HepG2 (cell line): ENCODE data around the gene GPC6. TPM values are rescaled to one million over a fixed set of nuclear protein-coding genes. Genes with fewer than 3 reads are reported as not detected.

ENCODE experiments used
- ATAC-seq: fragments of 200-7000 bp; cut with Tn5 transposase; 3 replicates; pipeline ENCODE4 v1.9.1; 2020; ENCODE audit warnings: mild to moderate bottlenecking, moderate library complexity
- BruUV-seq: library from RNA; stranded (reverse); fragments of 400-500 nt; replicated peaks from 2 replicates; lab custom pipeline; 2021; lab: Mats Ljungman, UMichigan
- CTCF ChIA-PET: fragments of 300-600 bp; formaldehyde crosslinking; extraction: SDS; loops from one replicate; lab custom pipeline; 2021; ENCODE audit warnings: low total read pairs, inconsistent platforms, low intra/inter-chr PET ratio; lab: Yijun Ruan, JAX
- POLR2A ChIA-PET: fragments of 350-600 bp; sonication (Branson Sonifier 250); formaldehyde crosslinking; loops from one replicate; lab custom pipeline; 2020; ENCODE audit warnings: antibody characterized with exemption, inconsistent platforms; lab: Yijun Ruan, JAX
- DNase-seq: peaks from one replicate; pipeline ENCODE4 v3.0.0-alpha.2; 2015; ENCODE audit warnings: low spot score
- FAIRE-seq: peaks from 3 replicates; lab custom pipeline; 2011; peaks lifted over from hg19 to GRCh38; lab: Jason Lieb, UNC
- H2AFZ ChIP-seq: one replicate; pipeline ENCODE4 v1.6.1; 2011; ENCODE audit warnings: low read length, inconsistent platforms
- H3K27ac ChIP-seq: fragments of 300-600 bp; 3 replicates; pipeline ENCODE4 v1.8.0; 2011; ENCODE audit warnings: mixed run types, mild to moderate bottlenecking, mixed read lengths, low read length, inconsistent platforms; ENCODE audit not compliant: insufficient read depth; ENCODE audit errors: extremely low read length
- H3K27me3 ChIP-seq, 2 experiments: fragments of 200-600 bp in 1 of 2; 2 replicates in 1 of 2; 3 replicates in 1 of 2; pipeline versions ENCODE4 v1.6.0 to v1.8.0; 2011; ENCODE audit warnings: low read length in 2 of 2, mild to moderate bottlenecking in 2 of 2, moderate library complexity in 2 of 2, inconsistent platforms in 1 of 2; ENCODE audit not compliant: insufficient read depth in 2 of 2, control insufficient read depth in 1 of 2
- H3K36me3 ChIP-seq, 2 experiments: fragments of 200-600 bp in 1 of 2; replicated peaks in 1 of 2; 2 replicates in 1 of 2; 3 replicates in 1 of 2; pipeline versions ENCODE4 v1.5.1 to v1.8.0; 2011; ENCODE audit warnings: low read length in 2 of 2, inconsistent platforms in 1 of 2; ENCODE audit not compliant: insufficient read depth in 2 of 2, control insufficient read depth in 1 of 2
- H3K4me1 ChIP-seq: 2 replicates; pipeline ENCODE4 v1.5.1; 2012; ENCODE audit warnings: low read length, inconsistent platforms; ENCODE audit not compliant: insufficient read depth
- H3K4me2 ChIP-seq: 2 replicates; pipeline ENCODE4 v1.6.0; 2011; ENCODE audit warnings: low read depth, low read length, inconsistent platforms
- H3K4me3 ChIP-seq, 3 experiments: fragments of 200-600 bp in 1 of 3; sonication (generic), shearing (Covaris generic) in 1 of 3; replicated peaks in 1 of 3; 2 replicates each; pipeline ENCODE4 v1.5.1; 2011 to 2016; ENCODE audit warnings: low read length in 3 of 3, inconsistent platforms in 2 of 3, low read depth in 2 of 3, mild to moderate bottlenecking in 2 of 3, control low read depth in 1 of 3, mixed read lengths in 1 of 3; ENCODE audit not compliant: insufficient read depth in 1 of 3
- H3K79me2 ChIP-seq: one replicate; pipeline ENCODE4 v1.6.1; 2011; ENCODE audit warnings: low read length, inconsistent platforms; ENCODE audit not compliant: insufficient read depth
- H3K9ac ChIP-seq: 2 replicates; pipeline ENCODE4 v1.6.0; 2011; ENCODE audit warnings: mild to moderate bottlenecking, low read depth, low read length, inconsistent platforms; ENCODE audit not compliant: insufficient read depth
- H3K9me3 ChIP-seq: 2 replicates; pipeline ENCODE4 v1.5.1; 2012; ENCODE audit warnings: mild to moderate bottlenecking, low read length
- H4K20me1 ChIP-seq: 2 replicates; pipeline ENCODE4 v1.6.0; 2011; ENCODE audit warnings: inconsistent platforms, mild to moderate bottlenecking, low read length, moderate library complexity; ENCODE audit not compliant: insufficient read depth
- KLF15 ChIP-seq: sonication (generic); formaldehyde crosslinking; IDR thresholded peaks from 2 replicates; pipeline ENCODE4 v1.8.1; 2023; ENCODE audit warnings: borderline replicate concordance, mild to moderate bottlenecking, inconsistent platforms, missing genetic modification reagents, mixed read lengths
- NFE2L2 ChIP-seq: fragments of 150-350 bp; IDR thresholded peaks from 2 replicates; pipeline ENCODE4 v1.6.1; 2014; ENCODE audit warnings: low read length
- TAF15 ChIP-seq: fragments of 200-400 bp; formaldehyde crosslinking; IDR thresholded peaks from one replicate; pipeline ENCODE4 v1.6.1; 2018; ENCODE audit warnings: mild to moderate bottlenecking, low read depth, low read length; ENCODE audit not compliant: poor library complexity, severe bottlenecking
- ZNF501 ChIP-seq: sonication (generic); formaldehyde crosslinking; IDR thresholded peaks from 2 replicates; pipeline ENCODE4 v1.5.1; 2020; ENCODE audit warnings: mild to moderate bottlenecking, moderate library complexity, missing genetic modification reagents
- ZNF674 ChIP-seq: sonication (generic); formaldehyde crosslinking; IDR thresholded peaks from 2 replicates; pipeline ENCODE4 v1.5.0; 2020; ENCODE audit warnings: low read depth, mild to moderate bottlenecking, missing genetic modification reagents
- ZNF768 ChIP-seq: sonication (generic); formaldehyde crosslinking; IDR thresholded peaks from 2 replicates; pipeline ENCODE4 v1.4.0; 2020; ENCODE audit warnings: missing genetic modification reagents
- WGBS: methylation state at CpG from one replicate; pipeline ENCODE4 v1.1.6; 2017; ENCODE audit warnings: low lambda C conversion rate; 5-methylcytosine and 5-hydroxymethylcytosine counted together
- in situ Hi-C: cut with HindIII; loops from 2 replicates; pipeline ENCODE4 v1.10.0; 2017; ENCODE audit warnings: low pct_unique_long_range_greater_than_20kb; ENCODE audit not compliant: extremely low pct_ligation_motif_present
- intact Hi-C: fragments of 100-400 bp; cut with micrococcal nuclease; formaldehyde crosslinking; loops from one replicate; pipeline ENCODE4 v1.10.0; 2022; ENCODE audit not compliant: unreplicated experiment
- polyA plus RNA-seq, 8 experiments: library from polyadenylated mRNA; depleted of rRNA in 3 of 8; stranded (reverse) in 7 of 8; unstranded in 1 of 8; fragments of >200 nt; fragmentation: Illumina TruSeq in 4 of 8; extraction: Trizol in 4 of 8; gene quantifications; 2 replicates each; pipeline versions ENCODE4 v1.2.1 to v1.2.3, GENCODE V29; 2011 to 2016; ENCODE audit warnings: low read depth in 4 of 8, missing spikeins in 1 of 8, mixed read lengths in 1 of 8; ENCODE audit not compliant: insufficient read depth in 1 of 8
- total RNA-seq, 5 experiments: library from RNA; depleted of rRNA; stranded (reverse); fragments of >200 nt; fragmentation: Illumina TruSeq; extraction: Trizol; gene quantifications; 2 replicates each; pipeline ENCODE4 v1.2.3, GENCODE V29; 2016; ENCODE audit warnings: low read depth in 1 of 5
- TF ChIP-seq, protein P1 (sequence below): sonication (generic); formaldehyde crosslinking; conservative IDR thresholded peaks from 2 replicates; pipeline ENCODE4 v1.8.0; 2022; ENCODE audit warnings: missing genetic modification reagents
- TF ChIP-seq, protein P2 (sequence below): IDR thresholded peaks from 2 replicates; pipeline ENCODE4 v1.6.1; 2016; ENCODE audit warnings: low read depth, control low read depth
- TF ChIP-seq, protein P3 (sequence below): conservative IDR thresholded peaks from 2 replicates; pipeline ENCODE4 v1.6.1; 2018; ENCODE audit warnings: missing genetic modification reagents
- TF ChIP-seq, protein P4 (sequence below): sonication (generic); formaldehyde crosslinking; IDR thresholded peaks from one replicate; pipeline ENCODE4 v1.5.1; 2020; ENCODE audit warnings: mild to moderate bottlenecking, missing genetic modification reagents; ENCODE audit errors: not compliant biosample characterization

Gene GPC6
- total and polyA plus RNA-seq, 2 of the 13 experiments (the other 11 are each of a cell fraction or from before 2014, with no cell fraction given), result 24.5 to 33.9 TPM

DNA sequence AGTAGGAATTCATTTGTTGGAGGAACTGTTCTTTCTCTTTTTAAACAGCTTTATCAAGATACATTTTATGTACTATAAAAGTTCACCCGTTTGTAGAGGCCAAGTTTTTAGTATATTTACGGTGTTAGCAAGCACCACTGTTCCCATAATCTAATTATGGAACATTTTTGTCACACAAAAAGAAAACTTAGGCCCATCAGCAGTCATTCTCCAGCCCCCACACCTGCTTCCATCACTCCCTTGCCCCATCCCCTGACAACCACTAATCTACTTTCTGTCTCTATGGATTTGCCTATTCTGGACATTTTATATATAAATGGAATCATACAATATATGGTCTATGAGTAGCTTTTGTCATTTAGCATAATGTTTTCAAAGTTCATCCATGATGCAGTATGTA lies 787.9 kb downstream of the GPC6 start (continued):
- TF ChIP-seq, protein P1, sequence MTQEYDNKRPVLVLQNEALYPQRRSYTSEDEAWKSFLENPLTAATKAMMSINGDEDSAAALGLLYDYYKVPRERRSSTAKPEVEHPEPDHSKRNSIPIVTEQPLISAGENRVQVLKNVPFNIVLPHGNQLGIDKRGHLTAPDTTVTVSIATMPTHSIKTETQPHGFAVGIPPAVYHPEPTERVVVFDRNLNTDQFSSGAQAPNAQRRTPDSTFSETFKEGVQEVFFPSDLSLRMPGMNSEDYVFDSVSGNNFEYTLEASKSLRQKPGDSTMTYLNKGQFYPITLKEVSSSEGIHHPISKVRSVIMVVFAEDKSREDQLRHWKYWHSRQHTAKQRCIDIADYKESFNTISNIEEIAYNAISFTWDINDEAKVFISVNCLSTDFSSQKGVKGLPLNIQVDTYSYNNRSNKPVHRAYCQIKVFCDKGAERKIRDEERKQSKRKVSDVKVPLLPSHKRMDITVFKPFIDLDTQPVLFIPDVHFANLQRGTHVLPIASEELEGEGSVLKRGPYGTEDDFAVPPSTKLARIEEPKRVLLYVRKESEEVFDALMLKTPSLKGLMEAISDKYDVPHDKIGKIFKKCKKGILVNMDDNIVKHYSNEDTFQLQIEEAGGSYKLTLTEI (CRISPR knock-in tag), result no peak
- TF ChIP-seq ZNF501 (CRISPR knock-in tag) (no peak), TAF15 (no peak), NFE2L2 (no peak), ZNF768 (CRISPR knock-in tag) (no peak), KLF15 (CRISPR knock-in tag) (no peak)

DNA sequence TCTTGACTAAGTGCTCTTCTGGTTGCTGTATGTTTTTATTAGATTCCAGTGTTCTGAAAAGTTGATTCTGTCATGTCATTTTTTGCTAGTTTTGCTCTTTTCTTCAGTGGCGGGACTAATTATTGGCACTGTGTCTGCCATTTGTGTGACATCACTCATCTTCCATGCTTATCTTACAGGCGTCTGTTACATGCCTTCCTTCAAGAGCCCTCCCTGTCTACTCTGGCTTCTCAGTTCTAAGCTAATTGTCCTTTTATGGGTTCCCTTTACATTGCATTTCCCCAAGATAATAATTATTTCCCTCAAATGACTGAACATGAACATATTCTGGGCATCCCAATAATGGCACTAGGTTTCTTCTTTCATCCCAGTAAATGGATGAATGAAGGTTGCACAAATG lies 793.8 kb downstream of the GPC6 start:
- no peaks in the 10 kb centered on the region for H3K36me3 ChIP-seq
- in situ Hi-C loops (no loop called here), intact Hi-C loops (no loop called here)
- no peak overlapping the region for H3K4me2 ChIP-seq
- H2AFZ ChIP-seq, result no peak overlapping the region
- H3K4me1 ChIP-seq, result no peaks in the 10 kb centered on the region
- WGBS, result 89% methylated on average over 2 of the region's 2 CpGs
- H3K9me3 ChIP-seq, result no peaks in the 10 kb centered on the region
- no peak overlapping the region for H3K27ac ChIP-seq
- ATAC-seq, result no peak
- H4K20me1 ChIP-seq, result no peaks in the 10 kb centered on the region
- BruUV-seq, result no TSS peak
- no peak overlapping the region for H3K9ac ChIP-seq
- CTCF ChIA-PET, result no interaction called here
- POLR2A ChIA-PET, result no interaction called here
- DNase-seq, result no peak
- H3K27me3 ChIP-seq, result no peaks in the 10 kb centered on the region
- no peak for FAIRE-seq
- no peak overlapping the region for H3K4me3 ChIP-seq
- H3K79me2 ChIP-seq, result no peaks in the 10 kb centered on the region
- no peak for TF ChIP-seq ZNF674 (CRISPR knock-in tag)
- TF ChIP-seq, protein P2, sequence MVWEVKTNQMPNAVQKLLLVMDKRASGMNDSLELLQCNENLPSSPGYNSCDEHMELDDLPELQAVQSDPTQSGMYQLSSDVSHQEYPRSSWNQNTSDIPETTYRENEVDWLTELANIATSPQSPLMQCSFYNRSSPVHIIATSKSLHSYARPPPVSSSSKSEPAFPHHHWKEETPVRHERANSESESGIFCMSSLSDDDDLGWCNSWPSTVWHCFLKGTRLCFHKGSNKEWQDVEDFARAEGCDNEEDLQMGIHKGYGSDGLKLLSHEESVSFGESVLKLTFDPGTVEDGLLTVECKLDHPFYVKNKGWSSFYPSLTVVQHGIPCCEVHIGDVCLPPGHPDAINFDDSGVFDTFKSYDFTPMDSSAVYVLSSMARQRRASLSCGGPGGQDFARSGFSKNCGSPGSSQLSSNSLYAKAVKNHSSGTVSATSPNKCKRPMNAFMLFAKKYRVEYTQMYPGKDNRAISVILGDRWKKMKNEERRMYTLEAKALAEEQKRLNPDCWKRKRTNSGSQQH (CRISPR knock-in tag), result no peak
- TF ChIP-seq, protein P3, sequence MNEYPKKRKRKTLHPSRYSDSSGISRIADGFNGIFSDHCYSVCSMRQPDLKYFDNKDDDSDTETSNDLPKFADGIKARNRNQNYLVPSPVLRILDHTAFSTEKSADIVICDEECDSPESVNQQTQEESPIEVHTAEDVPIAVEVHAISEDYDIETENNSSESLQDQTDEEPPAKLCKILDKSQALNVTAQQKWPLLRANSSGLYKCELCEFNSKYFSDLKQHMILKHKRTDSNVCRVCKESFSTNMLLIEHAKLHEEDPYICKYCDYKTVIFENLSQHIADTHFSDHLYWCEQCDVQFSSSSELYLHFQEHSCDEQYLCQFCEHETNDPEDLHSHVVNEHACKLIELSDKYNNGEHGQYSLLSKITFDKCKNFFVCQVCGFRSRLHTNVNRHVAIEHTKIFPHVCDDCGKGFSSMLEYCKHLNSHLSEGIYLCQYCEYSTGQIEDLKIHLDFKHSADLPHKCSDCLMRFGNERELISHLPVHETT (CRISPR knock-in tag), result no peak
- TF ChIP-seq, protein P4, sequence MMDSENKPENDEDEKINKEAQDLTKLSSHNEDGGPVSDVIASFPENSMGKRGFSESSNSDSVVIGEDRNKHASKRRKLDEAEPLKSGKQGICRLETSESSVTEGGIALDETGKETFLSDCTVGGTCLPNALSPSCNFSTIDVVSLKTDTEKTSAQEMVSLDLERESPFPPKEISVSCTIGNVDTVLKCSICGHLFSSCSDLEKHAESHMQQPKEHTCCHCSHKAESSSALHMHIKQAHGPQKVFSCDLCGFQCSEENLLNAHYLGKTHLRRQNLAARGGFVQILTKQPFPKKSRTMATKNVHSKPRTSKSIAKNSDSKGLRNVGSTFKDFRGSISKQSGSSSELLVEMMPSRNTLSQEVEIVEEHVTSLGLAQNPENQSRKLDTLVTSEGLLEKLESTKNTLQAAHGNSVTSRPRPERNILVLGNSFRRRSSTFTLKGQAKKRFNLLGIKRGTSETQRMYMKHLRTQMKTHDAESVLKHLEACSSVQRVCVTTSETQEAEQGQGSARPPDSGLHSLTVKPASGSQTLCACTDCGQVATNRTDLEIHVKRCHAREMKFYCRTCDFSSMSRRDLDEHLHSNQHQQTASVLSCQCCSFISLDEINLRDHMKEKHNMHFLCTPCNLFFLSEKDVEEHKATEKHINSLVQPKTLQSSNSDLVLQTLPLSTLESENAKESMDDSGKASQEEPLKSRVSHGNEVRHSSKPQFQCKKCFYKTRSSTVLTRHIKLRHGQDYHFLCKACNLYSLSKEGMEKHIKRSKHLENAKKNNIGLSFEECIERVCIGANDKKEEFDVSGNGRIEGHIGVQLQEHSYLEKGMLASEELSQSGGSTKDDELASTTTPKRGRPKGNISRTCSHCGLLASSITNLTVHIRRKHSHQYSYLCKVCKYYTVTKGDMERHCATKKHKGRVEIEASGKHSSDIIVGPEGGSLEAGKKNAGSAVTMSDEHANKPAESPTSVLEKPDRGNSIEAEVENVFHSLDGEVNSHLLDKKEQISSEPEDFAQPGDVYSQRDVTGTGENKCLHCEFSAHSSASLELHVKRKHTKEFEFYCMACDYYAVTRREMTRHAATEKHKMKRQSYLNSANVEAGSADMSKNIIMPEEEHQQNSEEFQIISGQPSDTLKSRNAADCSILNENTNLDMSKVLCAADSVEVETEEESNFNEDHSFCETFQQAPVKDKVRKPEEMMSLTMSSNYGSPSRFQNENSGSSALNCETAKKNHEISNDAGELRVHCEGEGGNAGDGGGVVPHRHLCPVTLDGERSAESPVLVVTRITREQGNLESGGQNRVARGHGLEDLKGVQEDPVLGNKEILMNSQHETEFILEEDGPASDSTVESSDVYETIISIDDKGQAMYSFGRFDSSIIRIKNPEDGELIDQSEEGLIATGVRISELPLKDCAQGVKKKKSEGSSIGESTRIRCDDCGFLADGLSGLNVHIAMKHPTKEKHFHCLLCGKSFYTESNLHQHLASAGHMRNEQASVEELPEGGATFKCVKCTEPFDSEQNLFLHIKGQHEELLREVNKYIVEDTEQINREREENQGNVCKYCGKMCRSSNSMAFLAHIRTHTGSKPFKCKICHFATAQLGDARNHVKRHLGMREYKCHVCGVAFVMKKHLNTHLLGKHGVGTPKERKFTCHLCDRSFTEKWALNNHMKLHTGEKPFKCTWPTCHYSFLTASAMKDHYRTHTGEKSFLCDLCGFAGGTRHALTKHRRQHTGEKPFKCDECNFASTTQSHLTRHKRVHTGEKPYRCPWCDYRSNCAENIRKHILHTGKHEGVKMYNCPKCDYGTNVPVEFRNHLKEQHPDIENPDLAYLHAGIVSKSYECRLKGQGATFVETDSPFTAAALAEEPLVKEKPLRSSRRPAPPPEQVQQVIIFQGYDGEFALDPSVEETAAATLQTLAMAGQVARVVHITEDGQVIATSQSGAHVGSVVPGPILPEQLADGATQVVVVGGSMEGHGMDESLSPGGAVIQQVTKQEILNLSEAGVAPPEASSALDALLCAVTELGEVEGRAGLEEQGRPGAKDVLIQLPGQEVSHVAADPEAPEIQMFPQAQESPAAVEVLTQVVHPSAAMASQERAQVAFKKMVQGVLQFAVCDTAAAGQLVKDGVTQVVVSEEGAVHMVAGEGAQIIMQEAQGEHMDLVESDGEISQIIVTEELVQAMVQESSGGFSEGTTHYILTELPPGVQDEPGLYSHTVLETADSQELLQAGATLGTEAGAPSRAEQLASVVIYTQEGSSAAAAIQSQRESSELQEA (CRISPR knock-in tag), result no peak
